K562 (cell line): Measurements from ENCODE around the gene KRT28. TPM values are rescaled to one million over a fixed set of nuclear protein-coding genes. Genes with fewer than 3 reads are reported as not detected.

Experiments
- ATAC-seq: fragments of 200-7000 bp; cut with Tn5 transposase; 3 replicates; pipeline ENCODE4 v1.9.1; 2020; ENCODE audit warnings: moderate library complexity
- BruUV-seq: library from RNA; stranded (reverse); fragments of 400-500 nt; replicated peaks from 2 replicates; lab custom pipeline; 2021; lab: Mats Ljungman, UMichigan
- CTCF ChIA-PET: fragments of 300-600 bp; formaldehyde crosslinking; extraction: SDS; loops from one replicate; lab custom pipeline; 2021; ENCODE audit warnings: low intra/inter-chr PET ratio; lab: Yijun Ruan, JAX
- POLR2A ChIA-PET: fragments of 300-600, 350-650 bp; sonication (Branson Sonifier 250); formaldehyde crosslinking; extraction: SDS; loops from one replicate; lab custom pipeline; 2021; ENCODE audit warnings: antibody characterized with exemption, inconsistent platforms; lab: Yijun Ruan, JAX
- DNase-seq, 4 experiments: peaks; one replicate each; pipeline versions ENCODE4 v3.0.0 to v3.0.0-alpha.2; 2011 to 2018; ENCODE audit warnings: low spot score in 3 of 4, mixed read lengths in 3 of 4; ENCODE audit errors: extremely low read depth in 1 of 4
- FAIRE-seq: peaks from 2 replicates; lab custom pipeline; 2011; peaks lifted over from hg19 to GRCh38; lab: Jason Lieb, UNC
- H2AFZ ChIP-seq: 2 replicates; pipeline ENCODE4 v1.6.0; 2011; ENCODE audit warnings: low read depth, low read length, control low read depth, inconsistent platforms
- H3K27ac ChIP-seq: fragments of 200-600 bp; 3 replicates; pipeline ENCODE4 v1.8.0; 2011; ENCODE audit warnings: low read depth, mild to moderate bottlenecking, control low read depth, inconsistent platforms, low read length, moderate library complexity, mixed read lengths; ENCODE audit errors: extremely low read depth
- H3K27me3 ChIP-seq, 2 experiments: fragments of 300-600 bp in 1 of 2; 2 replicates in 1 of 2; 3 replicates in 1 of 2; pipeline versions ENCODE4 v1.6.0 to v1.8.0; 2011; ENCODE audit warnings: inconsistent platforms in 2 of 2, low read length in 2 of 2, mild to moderate bottlenecking in 1 of 2, mixed read lengths in 1 of 2, moderate library complexity in 1 of 2; ENCODE audit not compliant: control insufficient read depth in 2 of 2, insufficient read depth in 2 of 2
- H3K36me3 ChIP-seq: fragments of 300-600 bp; 3 replicates; pipeline ENCODE4 v1.8.0; 2011; ENCODE audit warnings: mild to moderate bottlenecking, low read length, inconsistent platforms; ENCODE audit not compliant: control insufficient read depth, insufficient read depth
- H3K4me1 ChIP-seq, 2 experiments: fragments of 200-600 bp in 1 of 2; replicated peaks in 1 of 2; 2 replicates in 1 of 2; 3 replicates in 1 of 2; pipeline versions ENCODE4 v1.5.1 to v1.8.0; 2011; ENCODE audit warnings: inconsistent platforms in 2 of 2, low read length in 2 of 2, mild to moderate bottlenecking in 1 of 2, mixed read lengths in 1 of 2, moderate library complexity in 1 of 2; ENCODE audit not compliant: control insufficient read depth in 2 of 2, insufficient read depth in 2 of 2
- H3K4me2 ChIP-seq: 2 replicates; pipeline ENCODE4 v1.6.1; 2011; ENCODE audit warnings: low read length, control low read depth, inconsistent platforms, mixed read lengths; ENCODE audit not compliant: insufficient read depth
- H3K4me3 ChIP-seq: fragments of 200-600 bp; sonication (generic), shearing (Covaris generic); 2 replicates; pipeline ENCODE4 v1.5.1; 2016; ENCODE audit warnings: control low read depth, inconsistent platforms
- H3K79me2 ChIP-seq: fragments of 200-600 bp; 3 replicates; pipeline ENCODE4 v1.8.0; 2011; ENCODE audit warnings: low read length, inconsistent platforms; ENCODE audit not compliant: control insufficient read depth, insufficient read depth
- H3K9ac ChIP-seq, 2 experiments: 2 replicates each; pipeline versions ENCODE4 v1.6.0 to v1.6.1; 2011; ENCODE audit warnings: low read depth in 2 of 2, low read length in 2 of 2, control low read depth in 1 of 2, inconsistent platforms in 1 of 2, mild to moderate bottlenecking in 1 of 2, mixed read lengths in 1 of 2; ENCODE audit not compliant: insufficient read depth in 1 of 2
- H3K9me1 ChIP-seq: one replicate; pipeline ENCODE4 v1.6.0; 2011; ENCODE audit warnings: inconsistent platforms, mild to moderate bottlenecking, low read length, moderate library complexity; ENCODE audit not compliant: control insufficient read depth, insufficient read depth
- H3K9me3 ChIP-seq: replicated peaks from 2 replicates; pipeline ENCODE4 v1.5.1; 2011; ENCODE audit warnings: low read depth, low read length, inconsistent platforms; ENCODE audit not compliant: control insufficient read depth, insufficient read depth
- H4K20me1 ChIP-seq: replicated peaks from 2 replicates; pipeline ENCODE4 v1.6.1; 2011; ENCODE audit warnings: low read length, inconsistent platforms, mixed read lengths; ENCODE audit not compliant: control insufficient read depth, insufficient read depth
- ADNP ChIP-seq: fragments of 200-800 bp; sonication (Bioruptor generic); IDR thresholded peaks from 2 replicates; pipeline ENCODE4 v1.6.1; 2016; ENCODE audit warnings: missing genetic modification characterization, missing compliant biosample characterization
- ETV1 ChIP-seq: fragments of 450-650 bp; conservative IDR thresholded peaks from 2 replicates; pipeline ENCODE4 v1.6.1; 2016; ENCODE audit warnings: missing genetic modification characterization, control low read depth, low read depth, missing compliant biosample characterization
- FOXK1 ChIP-seq: sonication (generic); formaldehyde crosslinking; IDR thresholded peaks from 2 replicates; pipeline ENCODE4 v1.8.0; 2022; ENCODE audit warnings: missing genetic modification reagents, mild to moderate bottlenecking, borderline replicate concordance
- FUS ChIP-seq: fragments of 200-400 bp; formaldehyde crosslinking; optimal IDR thresholded peaks from 2 replicates; pipeline ENCODE3; 2017; ENCODE audit warnings: low read depth, low read length
- KAT2B ChIP-seq: IDR thresholded peaks from one replicate; pipeline ENCODE4 v1.6.1; 2012; ENCODE audit warnings: low read depth, mild to moderate bottlenecking, control low read depth, inconsistent platforms, low read length, moderate library complexity
- MBD2 ChIP-seq: sonication (generic); IDR thresholded peaks from 2 replicates; pipeline ENCODE4 v1.6.1; 2016; ENCODE audit warnings: low read depth, borderline replicate concordance
- MCM2 ChIP-seq: fragments of 450-650 bp; IDR thresholded peaks from 2 replicates; pipeline ENCODE4 v1.6.1; 2017; ENCODE audit warnings: low read depth, mild to moderate bottlenecking
- NR1H2 ChIP-seq: sonication (generic); formaldehyde crosslinking; IDR thresholded peaks from 2 replicates; pipeline ENCODE4 v1.4.0; 2020; ENCODE audit warnings: mild to moderate bottlenecking, missing genetic modification reagents
- PHF20 ChIP-seq: fragments of 450-650 bp; IDR thresholded peaks from 2 replicates; pipeline ENCODE4 v1.6.1; 2018; ENCODE audit not compliant: partially characterized antibody
- RBBP5 ChIP-seq: fragments of 200-600 bp; sonication (generic); IDR thresholded peaks from 2 replicates; pipeline ENCODE4 v1.6.1; 2012; ENCODE audit warnings: borderline replicate concordance, mild to moderate bottlenecking, low read length, control low read depth, inconsistent platforms; ENCODE audit not compliant: insufficient read depth, poor library complexity, severe bottlenecking
- SP1 ChIP-seq: sonication (generic); formaldehyde crosslinking; IDR thresholded peaks from 2 replicates; pipeline ENCODE4 v1.8.1; 2022; ENCODE audit warnings: mild to moderate bottlenecking, missing genetic modification reagents
- ZNF23 ChIP-seq: fragments of 250-450 bp; sonication (Bioruptor Pico); IDR thresholded peaks from 2 replicates; pipeline ENCODE4 v1.4.0; 2020; ENCODE audit warnings: mild to moderate bottlenecking
- WGBS: fragments of 100-300 bp; shearing (Covaris generic); methylation state at CpG from one replicate; pipeline ENCODE4 v1.1.6; 2016; ENCODE audit warnings: low coverage, mixed read lengths; ENCODE audit not compliant: insufficient coverage; ENCODE audit errors: missing lambda C conversion rate; 5-methylcytosine and 5-hydroxymethylcytosine counted together
- in situ Hi-C: fragments of 300-500 bp; cut with MboI; formaldehyde crosslinking; loops from 4 replicates; pipeline ENCODE4 v1.15.0; 2018; ENCODE audit warnings: inconsistent platforms, mixed read lengths
- intact Hi-C: fragments of 100-400 bp; cut with micrococcal nuclease; formaldehyde crosslinking; loops from 2 replicates; pipeline ENCODE4 v1.14.2; 2022
- polyA plus RNA-seq, 8 experiments: library from polyadenylated mRNA; depleted of rRNA in 4 of 8; stranded (reverse) in 5 of 8; unstranded in 3 of 8; fragments of >200 nt; fragmentation: Nextera tagmentation in 2 of 8; fragmentation: Illumina TruSeq in 1 of 8; extraction: Ambion mirVana in 2 of 8; extraction: Trizol in 1 of 8; gene quantifications; 2 replicates each; pipeline versions ENCODE4 v1.2.1 to v1.2.3, GENCODE V29; 2011 to 2014; ENCODE audit warnings: inconsistent platforms in 1 of 8, missing spikeins in 1 of 8
- total RNA-seq, 7 experiments: library from RNA; depleted of rRNA in 6 of 7; stranded (reverse); fragments of >200 nt in 6 of 7; fragmentation: Illumina TruSeq in 2 of 7; extraction: Trizol in 2 of 7; gene quantifications; 2 replicates each; pipeline versions ENCODE4 v1.2.1 to v1.2.3, GENCODE V29; 2011 to 2021; ENCODE audit warnings: low replicate concordance in 1 of 7
- TF ChIP-seq, protein P1 (sequence below): fragments of 250-450 bp; sonication (Bioruptor Pico); IDR thresholded peaks from 2 replicates; pipeline ENCODE4 v1.8.0; 2021; ENCODE audit warnings: mild to moderate bottlenecking, moderate library complexity
- TF ChIP-seq, protein P2 (sequence below): fragments of 450-650 bp; IDR thresholded peaks from 2 replicates; pipeline ENCODE4 v1.6.1; 2016; ENCODE audit warnings: low read depth

KRT28 gene
- total and polyA plus RNA-seq, 9 of the 15 experiments (the other 6 are each of a cell fraction or from before 2014, with no cell fraction given), result not detected

DNA sequence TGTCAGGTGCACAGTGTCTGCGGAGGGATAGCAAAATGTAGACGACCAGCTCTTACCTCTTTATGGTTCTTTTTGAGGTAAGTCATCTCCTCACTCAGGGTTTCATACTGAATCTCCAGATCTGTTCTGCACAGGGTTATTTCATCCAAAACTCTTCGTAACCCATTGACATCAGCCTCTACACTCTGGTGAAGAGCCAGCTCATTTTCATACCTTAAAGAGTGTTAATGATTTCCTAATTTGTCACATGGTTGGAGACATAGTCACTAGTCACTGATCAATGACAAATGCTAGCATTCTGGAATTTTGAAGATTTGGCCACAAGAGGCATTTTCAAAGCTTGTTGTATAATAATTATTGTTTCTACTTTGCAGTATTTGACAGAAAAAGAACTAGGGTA is 46.0 kb downstream of the KRT28 start:
- H3K27ac ChIP-seq, result no peak overlapping the region
- no peak for ATAC-seq
- BruUV-seq, result no TSS peak
- no peaks in the 10 kb centered on the region for H3K9me1 ChIP-seq
- no peak overlapping the region for H2AFZ ChIP-seq
- no peak for DNase-seq
- CTCF ChIA-PET, result no interaction called here
- no peaks in the 10 kb centered on the region for H3K4me1 ChIP-seq
- POLR2A ChIA-PET, result no interaction called here
- in situ Hi-C loops (no loop called here), intact Hi-C loops (no loop called here)
- no peak for TF ChIP-seq ETV1 (tag)
- no peak for TF ChIP-seq KAT2B
- no peak for TF ChIP-seq SP1 (CRISPR knock-in tag)
- TF ChIP-seq, protein P1, sequence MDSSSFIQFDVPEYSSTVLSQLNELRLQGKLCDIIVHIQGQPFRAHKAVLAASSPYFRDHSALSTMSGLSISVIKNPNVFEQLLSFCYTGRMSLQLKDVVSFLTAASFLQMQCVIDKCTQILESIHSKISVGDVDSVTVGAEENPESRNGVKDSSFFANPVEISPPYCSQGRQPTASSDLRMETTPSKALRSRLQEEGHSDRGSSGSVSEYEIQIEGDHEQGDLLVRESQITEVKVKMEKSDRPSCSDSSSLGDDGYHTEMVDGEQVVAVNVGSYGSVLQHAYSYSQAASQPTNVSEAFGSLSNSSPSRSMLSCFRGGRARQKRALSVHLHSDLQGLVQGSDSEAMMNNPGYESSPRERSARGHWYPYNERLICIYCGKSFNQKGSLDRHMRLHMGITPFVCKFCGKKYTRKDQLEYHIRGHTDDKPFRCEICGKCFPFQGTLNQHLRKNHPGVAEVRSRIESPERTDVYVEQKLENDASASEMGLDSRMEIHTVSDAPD (CRISPR knock-in tag), result no peak
- no peak for TF ChIP-seq FUS
- TF ChIP-seq MCM2, result no peak
- no peak for TF ChIP-seq MBD2
- no peak for TF ChIP-seq FOXK1
- TF ChIP-seq, protein P2, sequence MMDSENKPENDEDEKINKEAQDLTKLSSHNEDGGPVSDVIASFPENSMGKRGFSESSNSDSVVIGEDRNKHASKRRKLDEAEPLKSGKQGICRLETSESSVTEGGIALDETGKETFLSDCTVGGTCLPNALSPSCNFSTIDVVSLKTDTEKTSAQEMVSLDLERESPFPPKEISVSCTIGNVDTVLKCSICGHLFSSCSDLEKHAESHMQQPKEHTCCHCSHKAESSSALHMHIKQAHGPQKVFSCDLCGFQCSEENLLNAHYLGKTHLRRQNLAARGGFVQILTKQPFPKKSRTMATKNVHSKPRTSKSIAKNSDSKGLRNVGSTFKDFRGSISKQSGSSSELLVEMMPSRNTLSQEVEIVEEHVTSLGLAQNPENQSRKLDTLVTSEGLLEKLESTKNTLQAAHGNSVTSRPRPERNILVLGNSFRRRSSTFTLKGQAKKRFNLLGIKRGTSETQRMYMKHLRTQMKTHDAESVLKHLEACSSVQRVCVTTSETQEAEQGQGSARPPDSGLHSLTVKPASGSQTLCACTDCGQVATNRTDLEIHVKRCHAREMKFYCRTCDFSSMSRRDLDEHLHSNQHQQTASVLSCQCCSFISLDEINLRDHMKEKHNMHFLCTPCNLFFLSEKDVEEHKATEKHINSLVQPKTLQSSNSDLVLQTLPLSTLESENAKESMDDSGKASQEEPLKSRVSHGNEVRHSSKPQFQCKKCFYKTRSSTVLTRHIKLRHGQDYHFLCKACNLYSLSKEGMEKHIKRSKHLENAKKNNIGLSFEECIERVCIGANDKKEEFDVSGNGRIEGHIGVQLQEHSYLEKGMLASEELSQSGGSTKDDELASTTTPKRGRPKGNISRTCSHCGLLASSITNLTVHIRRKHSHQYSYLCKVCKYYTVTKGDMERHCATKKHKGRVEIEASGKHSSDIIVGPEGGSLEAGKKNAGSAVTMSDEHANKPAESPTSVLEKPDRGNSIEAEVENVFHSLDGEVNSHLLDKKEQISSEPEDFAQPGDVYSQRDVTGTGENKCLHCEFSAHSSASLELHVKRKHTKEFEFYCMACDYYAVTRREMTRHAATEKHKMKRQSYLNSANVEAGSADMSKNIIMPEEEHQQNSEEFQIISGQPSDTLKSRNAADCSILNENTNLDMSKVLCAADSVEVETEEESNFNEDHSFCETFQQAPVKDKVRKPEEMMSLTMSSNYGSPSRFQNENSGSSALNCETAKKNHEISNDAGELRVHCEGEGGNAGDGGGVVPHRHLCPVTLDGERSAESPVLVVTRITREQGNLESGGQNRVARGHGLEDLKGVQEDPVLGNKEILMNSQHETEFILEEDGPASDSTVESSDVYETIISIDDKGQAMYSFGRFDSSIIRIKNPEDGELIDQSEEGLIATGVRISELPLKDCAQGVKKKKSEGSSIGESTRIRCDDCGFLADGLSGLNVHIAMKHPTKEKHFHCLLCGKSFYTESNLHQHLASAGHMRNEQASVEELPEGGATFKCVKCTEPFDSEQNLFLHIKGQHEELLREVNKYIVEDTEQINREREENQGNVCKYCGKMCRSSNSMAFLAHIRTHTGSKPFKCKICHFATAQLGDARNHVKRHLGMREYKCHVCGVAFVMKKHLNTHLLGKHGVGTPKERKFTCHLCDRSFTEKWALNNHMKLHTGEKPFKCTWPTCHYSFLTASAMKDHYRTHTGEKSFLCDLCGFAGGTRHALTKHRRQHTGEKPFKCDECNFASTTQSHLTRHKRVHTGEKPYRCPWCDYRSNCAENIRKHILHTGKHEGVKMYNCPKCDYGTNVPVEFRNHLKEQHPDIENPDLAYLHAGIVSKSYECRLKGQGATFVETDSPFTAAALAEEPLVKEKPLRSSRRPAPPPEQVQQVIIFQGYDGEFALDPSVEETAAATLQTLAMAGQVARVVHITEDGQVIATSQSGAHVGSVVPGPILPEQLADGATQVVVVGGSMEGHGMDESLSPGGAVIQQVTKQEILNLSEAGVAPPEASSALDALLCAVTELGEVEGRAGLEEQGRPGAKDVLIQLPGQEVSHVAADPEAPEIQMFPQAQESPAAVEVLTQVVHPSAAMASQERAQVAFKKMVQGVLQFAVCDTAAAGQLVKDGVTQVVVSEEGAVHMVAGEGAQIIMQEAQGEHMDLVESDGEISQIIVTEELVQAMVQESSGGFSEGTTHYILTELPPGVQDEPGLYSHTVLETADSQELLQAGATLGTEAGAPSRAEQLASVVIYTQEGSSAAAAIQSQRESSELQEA, result no peak
- no peak for TF ChIP-seq ADNP (tag)
- TF ChIP-seq ZNF23, result no peak
- no peak for TF ChIP-seq RBBP5
- no peak for TF ChIP-seq PHF20
- no peak for TF ChIP-seq NR1H2 (CRISPR knock-in tag)
- H3K4me2 ChIP-seq, result no peak overlapping the region
- no peak overlapping the region for H3K4me3 ChIP-seq
- no peaks in the 10 kb centered on the region for H3K36me3 ChIP-seq
- no peaks in the 10 kb centered on the region for H3K9me3 ChIP-seq
- no peak overlapping the region for H3K9ac ChIP-seq
- no peak for FAIRE-seq
- no peaks in the 10 kb centered on the region for H3K79me2 ChIP-seq
- WGBS, result 6% methylated on average over 3 of the region's 3 CpGs
- H3K27me3 ChIP-seq, result peaks cover 14 to 21% of the 10 kb centered on the region in 2 experiments; a peak in 4 of 5 replicates
- no peaks in the 10 kb centered on the region for H4K20me1 ChIP-seq
